Mesothelial cell of epicardium (in vitro differentiated cells): ENCODE measurements around the gene BIN1. TPM values are rescaled to one million over a fixed set of nuclear protein-coding genes. Genes with fewer than 3 reads are reported as not detected.

ENCODE experiments used
- DNase-seq, 2 experiments: peaks; one replicate each; pipeline ENCODE4 v3.0.0; 2021; ENCODE audit warnings: low spot score in 2 of 2; ENCODE audit not compliant: unreplicated experiment in 2 of 2
- H3K27ac Mint-ChIP-seq: 2 replicates; pipeline ENCODE4 v1.8.0; 2021; ENCODE audit warnings: mixed read lengths
- H3K27me3 Mint-ChIP-seq: 2 replicates; pipeline ENCODE4 v1.8.0; 2021; ENCODE audit warnings: low read depth, mixed read lengths
- H3K36me3 Mint-ChIP-seq: 2 replicates; pipeline ENCODE4 v1.8.0; 2021; ENCODE audit warnings: mixed read lengths
- H3K4me1 Mint-ChIP-seq: 2 replicates; pipeline ENCODE4 v1.8.0; 2021; ENCODE audit warnings: mixed read lengths
- H3K4me3 Mint-ChIP-seq: 2 replicates; pipeline ENCODE4 v1.8.0; 2021; ENCODE audit warnings: mild to moderate bottlenecking, moderate library complexity, mixed read lengths
- H3K9me3 Mint-ChIP-seq: 2 replicates; pipeline ENCODE4 v1.8.0; 2021; ENCODE audit warnings: mixed read lengths
- total RNA-seq: library from RNA; stranded (reverse); gene quantifications from 3 replicates; pipeline ENCODE4 v1.2.1, GENCODE V29; 2021
- TF ChIP-seq, protein P1 (sequence below): fragments of 200-600 bp; sonication (generic); IDR thresholded peaks from one replicate; pipeline ENCODE4 v1.5.0; 2021; ENCODE audit warnings: antibody characterized with exemption; ENCODE audit not compliant: unreplicated experiment

The BIN1 gene
- total RNA-seq, 1 donor from 2014 or later, result 45.7 TPM

DNA sequence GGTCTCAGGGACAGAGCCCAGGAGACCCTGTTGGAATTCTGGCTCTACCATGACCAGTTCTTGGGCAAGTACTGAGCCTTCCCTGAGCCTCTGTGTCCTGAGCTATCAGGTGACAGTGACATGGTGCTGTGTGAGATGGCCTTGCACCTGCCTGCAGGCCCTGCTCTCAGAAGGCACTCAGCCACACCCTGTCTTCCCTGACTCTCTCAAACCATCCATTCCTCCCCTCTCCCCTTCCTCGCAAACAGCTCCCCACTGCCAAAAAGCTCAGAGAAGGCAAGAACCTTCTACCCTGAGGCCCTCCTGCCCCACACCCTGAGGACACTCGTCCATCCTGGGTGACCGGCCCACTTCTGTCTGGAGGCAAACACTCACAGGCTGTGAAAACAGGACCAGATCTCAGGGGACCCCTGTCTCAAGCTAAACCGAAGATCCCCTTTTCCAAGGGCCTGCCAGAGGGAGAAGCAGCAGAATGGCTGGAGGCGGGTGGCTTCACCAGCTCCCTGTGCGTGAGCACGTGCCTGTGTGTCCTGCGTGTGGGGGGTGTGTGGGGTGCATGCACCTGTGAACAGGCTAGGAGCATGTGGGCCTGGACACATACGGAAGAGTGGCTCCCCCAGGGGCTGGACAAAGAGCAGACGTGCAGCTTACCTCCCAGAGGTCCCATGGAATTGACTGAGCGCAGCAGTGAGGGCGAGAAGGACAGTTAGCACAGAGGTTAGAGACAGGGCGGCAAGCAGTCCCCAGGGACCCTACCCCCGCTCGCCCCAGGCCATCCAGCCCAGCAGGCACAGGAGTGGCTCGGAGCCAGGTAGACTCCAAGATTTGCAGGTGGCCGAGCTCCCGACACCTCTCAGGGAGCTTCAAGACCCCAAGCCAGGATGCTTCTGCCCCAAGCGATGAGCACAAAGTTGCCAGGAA lies 53.9 kb downstream of the BIN1 start:
- no peak overlapping the region for H3K4me3 Mint-ChIP-seq
- no peak for DNase-seq
- TF ChIP-seq, protein P1, sequence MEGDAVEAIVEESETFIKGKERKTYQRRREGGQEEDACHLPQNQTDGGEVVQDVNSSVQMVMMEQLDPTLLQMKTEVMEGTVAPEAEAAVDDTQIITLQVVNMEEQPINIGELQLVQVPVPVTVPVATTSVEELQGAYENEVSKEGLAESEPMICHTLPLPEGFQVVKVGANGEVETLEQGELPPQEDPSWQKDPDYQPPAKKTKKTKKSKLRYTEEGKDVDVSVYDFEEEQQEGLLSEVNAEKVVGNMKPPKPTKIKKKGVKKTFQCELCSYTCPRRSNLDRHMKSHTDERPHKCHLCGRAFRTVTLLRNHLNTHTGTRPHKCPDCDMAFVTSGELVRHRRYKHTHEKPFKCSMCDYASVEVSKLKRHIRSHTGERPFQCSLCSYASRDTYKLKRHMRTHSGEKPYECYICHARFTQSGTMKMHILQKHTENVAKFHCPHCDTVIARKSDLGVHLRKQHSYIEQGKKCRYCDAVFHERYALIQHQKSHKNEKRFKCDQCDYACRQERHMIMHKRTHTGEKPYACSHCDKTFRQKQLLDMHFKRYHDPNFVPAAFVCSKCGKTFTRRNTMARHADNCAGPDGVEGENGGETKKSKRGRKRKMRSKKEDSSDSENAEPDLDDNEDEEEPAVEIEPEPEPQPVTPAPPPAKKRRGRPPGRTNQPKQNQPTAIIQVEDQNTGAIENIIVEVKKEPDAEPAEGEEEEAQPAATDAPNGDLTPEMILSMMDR, result no peak
- no peak overlapping the region for H3K27ac Mint-ChIP-seq
- H3K36me3 Mint-ChIP-seq, result peaks cover 3% of the 10 kb centered on the region
- H3K9me3 Mint-ChIP-seq, result no peaks in the 10 kb centered on the region
- no peaks in the 10 kb centered on the region for H3K27me3 Mint-ChIP-seq
- H3K4me1 Mint-ChIP-seq, result peaks cover 2% of the 10 kb centered on the region

DNA sequence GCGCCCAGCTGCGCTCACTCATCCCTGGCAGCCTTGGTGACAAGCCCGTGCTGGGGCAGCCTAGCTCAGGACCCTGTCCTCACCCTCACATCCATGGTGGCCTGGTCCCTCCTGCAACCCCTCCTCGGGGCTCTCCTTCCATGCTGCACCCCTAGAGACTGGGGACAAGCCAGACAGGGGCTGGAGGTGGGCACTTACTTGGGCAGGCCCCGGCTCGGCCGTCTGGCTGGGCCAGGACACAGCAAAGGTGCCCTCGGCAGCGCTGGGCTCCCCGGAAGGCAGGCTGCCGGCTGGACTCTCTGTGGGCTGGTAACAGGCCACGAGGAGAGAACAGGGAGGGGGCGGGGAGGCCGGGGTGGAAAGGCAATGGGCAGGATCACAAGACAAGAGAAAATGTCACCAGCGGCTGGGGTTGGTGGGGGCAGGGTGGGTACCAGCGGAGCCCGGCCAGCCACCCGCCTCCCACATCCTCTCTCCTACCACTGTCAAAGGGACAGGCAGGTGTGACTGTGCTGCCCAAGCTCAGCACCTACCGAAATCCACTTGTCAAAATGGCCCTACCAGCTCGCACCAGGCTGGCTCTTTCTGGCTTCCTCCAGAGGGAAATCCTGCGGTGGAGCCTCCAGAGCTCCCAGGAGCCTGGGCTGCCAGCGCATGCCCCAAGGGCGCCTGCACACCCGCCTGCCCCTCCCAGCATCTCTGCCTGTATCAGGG lies 54.7 kb downstream of the BIN1 start:
- Mint-ChIP-seq H3K36me3 (peaks cover 5% of the 10 kb centered on the region), H3K27me3 (no peaks in the 10 kb centered on the region), H3K4me3 (no peak overlapping the region), H3K4me1 (peaks cover 2% of the 10 kb centered on the region), H3K27ac (no peak overlapping the region), H3K9me3 (no peaks in the 10 kb centered on the region)
- TF ChIP-seq, protein P1, result no peak
- DNase-seq, result peak in 1 of 2 experiments; percentile 11

DNA sequence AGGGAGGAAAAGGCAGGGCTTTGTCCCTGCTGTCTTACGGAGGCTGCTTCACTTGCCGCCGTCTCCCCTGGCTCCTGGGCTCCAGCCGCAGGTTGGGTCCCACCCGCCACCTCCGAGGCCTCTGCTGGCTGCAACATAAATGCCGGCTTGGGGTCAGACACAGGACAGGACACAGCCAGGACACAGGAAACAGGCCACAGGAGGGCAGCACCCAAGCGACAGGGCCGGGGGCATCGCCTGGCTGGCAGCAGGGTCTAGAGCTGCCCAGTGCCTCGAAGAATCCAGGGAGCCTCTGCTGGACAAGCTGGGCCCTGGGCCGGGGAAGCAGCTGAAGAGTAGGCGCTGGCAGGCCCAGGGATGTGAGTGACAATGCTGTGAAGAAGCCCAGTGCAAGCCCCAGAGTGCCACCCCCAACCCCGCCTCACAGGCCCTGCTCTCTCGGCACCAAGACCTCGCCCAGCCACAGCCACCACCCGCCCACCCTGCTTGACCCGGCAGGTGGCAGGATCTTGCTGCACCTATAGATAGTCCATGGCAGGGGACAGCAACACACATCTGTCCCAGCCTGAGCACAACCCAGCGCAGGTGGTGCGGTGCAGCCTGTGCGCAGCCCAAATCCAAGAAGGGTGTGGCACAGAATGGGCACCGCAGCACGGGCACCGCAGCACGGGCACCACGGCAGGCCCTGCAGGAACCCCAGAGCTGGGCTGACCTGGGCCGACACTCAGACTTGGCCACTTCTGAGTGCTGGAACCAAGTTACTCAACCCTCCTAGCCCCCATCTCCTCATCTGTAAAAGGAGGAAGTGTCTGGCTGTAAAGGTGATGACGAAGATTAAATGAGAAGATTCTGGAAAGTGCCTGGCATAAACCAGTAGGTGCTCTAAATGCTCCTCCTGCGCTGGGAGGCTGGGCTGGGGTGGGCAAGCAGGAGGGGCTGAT lies 55.6 kb downstream of the BIN1 start:
- Mint-ChIP-seq H3K9me3 (no peaks in the 10 kb centered on the region), H3K4me3 (no peak overlapping the region), H3K36me3 (peaks cover 5% of the 10 kb centered on the region), H3K27ac (no peak overlapping the region), H3K27me3 (no peaks in the 10 kb centered on the region), H3K4me1 (peaks cover 2% of the 10 kb centered on the region)
- TF ChIP-seq, protein P1, result no peak
- no peak for DNase-seq

DNA sequence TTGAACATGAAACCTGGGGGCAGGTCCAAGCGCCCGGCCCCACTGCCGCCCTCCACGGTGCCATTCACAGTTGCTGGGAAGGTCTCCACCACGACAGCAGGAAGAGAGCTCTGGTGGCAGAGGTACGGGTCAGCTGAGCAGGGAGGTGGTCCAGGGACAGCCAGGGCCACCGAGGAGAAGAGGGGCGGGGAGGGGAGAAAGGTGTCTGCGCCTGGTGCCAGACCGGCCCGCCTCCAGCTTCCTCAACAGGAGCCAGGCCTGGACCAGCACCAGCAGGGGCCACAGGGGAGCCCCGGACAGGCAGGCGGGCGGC lies 56.2 kb downstream of the BIN1 start:
- no peak for DNase-seq

More for the DNA sequence above, 56.2 kb downstream of the BIN1 start:
- Mint-ChIP-seq H3K36me3 (peaks cover 1% of the 10 kb centered on the region), H3K4me3 (no peak overlapping the region), H3K9me3 (no peaks in the 10 kb centered on the region), H3K27ac (no peak overlapping the region), H3K4me1 (peaks cover 2% of the 10 kb centered on the region), H3K27me3 (no peaks in the 10 kb centered on the region)
- TF ChIP-seq, protein P1, result no peak
